Measurements from ENCODE around the gene CHRM4.

The CHRM4 gene

GRCh38 chr11:46402957-46403902 lies 11.7 kb upstream of the CHRM4 start:
- no peak for DNase-seq

GRCh38 chr11:46397526-46397925 lies 6.0 kb upstream of the CHRM4 start:
- DNase-seq, result no peak

- no peak for DNase-seq
Observed at GRCh38 chr11:46393759-46394158, 2.2 kb upstream of the CHRM4 start.

- no peak for DNase-seq
Observed at GRCh38 chr11:46393231-46393616, 1.6 kb upstream of the CHRM4 start.

- no peak for DNase-seq
Observed at GRCh38 chr11:46392421-46393230, 1.1 kb upstream of the CHRM4 start.

GRCh38 chr11:46391186-46391577 lies 394 bp downstream of the CHRM4 start:
- DNase-seq, result no peak

GRCh38 chr11:46390331-46391171 lies 1.0 kb downstream of the CHRM4 start:
- DNase-seq, result no peak

- no peak for DNase-seq
Observed at GRCh38 chr11:46389450-46390330, 1.9 kb downstream of the CHRM4 start.

- no peak for DNase-seq
Observed at GRCh38 chr11:46388619-46389449, 2.7 kb downstream of the CHRM4 start.

GRCh38 chr11:46387919-46388618 lies 3.5 kb downstream of the CHRM4 start:
- no peak for DNase-seq

- no peak for DNase-seq
Observed at GRCh38 chr11:46387456-46387855, 4.1 kb downstream of the CHRM4 start.

- no peak for DNase-seq
Observed at GRCh38 chr11:46386674-46387073, 4.9 kb downstream of the CHRM4 start.

- no peak for DNase-seq
Observed at GRCh38 chr11:46386005-46386578, 5.5 kb downstream of the CHRM4 start.

GRCh38 chr11:46385169-46386004 lies 6.2 kb downstream of the CHRM4 start:
- no peak for DNase-seq

GRCh38 chr11:46383974-46384701 lies 7.4 kb downstream of the CHRM4 start:
- no peak for DNase-seq

GRCh38 chr11:46383404-46383758 lies 8.2 kb downstream of the CHRM4 start:
- DNase-seq, result no peak

- no peak for DNase-seq
Observed at GRCh38 chr11:46382646-46383403, 8.8 kb downstream of the CHRM4 start.
